Activated B cell treated with CpG ODN at 0.5 μM for 24 hours (primary cell): ENCODE results near the gene BORA. TPM values are rescaled to one million over a fixed set of nuclear protein-coding genes. Genes with fewer than 3 reads are reported as not detected.

Source experiments
- ATAC-seq: fragments of 200-7000 bp; cut with Tn5 transposase; one replicate; pipeline ENCODE4 v1.10.0; 2021; ENCODE audit warnings: low read depth, mild to moderate bottlenecking, moderate library complexity
- CTCF ChIA-PET: fragments of 350-600 bp; sonication (Branson Sonifier 250); formaldehyde crosslinking; loops from one replicate; lab custom pipeline; 2021; ENCODE audit warnings: antibody characterized with exemption; lab: Charles Lee
- POLR2A ChIA-PET: fragments of 350-600 bp; sonication (Branson Sonifier 250); formaldehyde crosslinking; loops from one replicate; lab custom pipeline; 2021; ENCODE audit warnings: antibody characterized with exemption; lab: Charles Lee
- DNase-seq: peaks from one replicate; pipeline ENCODE4 v3.0.0; 2022
- H3K27ac Mint-ChIP-seq: one replicate; pipeline ENCODE4 v1.8.0; 2020; ENCODE audit warnings: mixed read lengths
- H3K27me3 Mint-ChIP-seq: one replicate; pipeline ENCODE4 v1.8.0; 2021; ENCODE audit warnings: mixed read lengths
- H3K36me3 Mint-ChIP-seq: one replicate; pipeline ENCODE4 v1.8.0; 2021; ENCODE audit warnings: low read depth, mixed read lengths
- H3K4me1 Mint-ChIP-seq: one replicate; pipeline ENCODE4 v1.8.0; 2021; ENCODE audit warnings: mixed read lengths
- H3K4me3 Mint-ChIP-seq: one replicate; pipeline ENCODE4 v1.8.0; 2020; ENCODE audit warnings: mild to moderate bottlenecking, mixed read lengths
- H3K9me3 Mint-ChIP-seq: one replicate; pipeline ENCODE4 v1.8.0; 2020; ENCODE audit warnings: mixed read lengths
- CTCF ChIP-seq: fragments of 200-600 bp; IDR thresholded peaks from one replicate; pipeline ENCODE4 v1.8.0; 2022; ENCODE audit warnings: antibody characterized with exemption, mild to moderate bottlenecking
- intact Hi-C: fragments of 100-400 bp; cut with micrococcal nuclease; formaldehyde crosslinking; loops from one replicate; pipeline ENCODE4 v1.15.1; 2024
- total RNA-seq: library from RNA; stranded (reverse); gene quantifications from 2 replicates; pipeline ENCODE4 v1.2.3, GENCODE V29; 2022

BORA gene
- total RNA-seq, 1 donor from 2014 or later = 10.3 TPM

GRCh38 chr13:72757792-72758535 lies 30.2 kb downstream of the BORA start:
- POLR2A ChIA-PET = interaction anchor here (0.6 kb wide), 1 partner anchor 22 kb away, joined by 5 read pairs; no protein-coding TSS in a partner anchor
- no peak for TF ChIP-seq CTCF
- no peak overlapping the region for H3K27ac Mint-ChIP-seq
- no peaks in the 10 kb centered on the region for H3K9me3 Mint-ChIP-seq
- DNase-seq (no peak), ATAC-seq (no peak)
- intact Hi-C loops = no loop called here
- CTCF ChIA-PET = no interaction called here
- no peaks in the 10 kb centered on the region for H3K27me3 Mint-ChIP-seq
- peaks cover 81% of the 10 kb centered on the region for H3K36me3 Mint-ChIP-seq
- H3K4me1 Mint-ChIP-seq = peaks cover 5% of the 10 kb centered on the region
- no peak overlapping the region for H3K4me3 Mint-ChIP-seq

GRCh38 chr13:72760189-72760588 lies 32.5 kb downstream of the BORA start:
- intact Hi-C loops = loop anchor here (2.0 kb wide), 1 partner anchor 15 kb away; no protein-coding TSS in a partner anchor
- ATAC-seq (no peak), DNase-seq (no peak)
- Mint-ChIP-seq H3K27ac (no peak overlapping the region), H3K4me1 (peaks cover 5% of the 10 kb centered on the region), H3K9me3 (no peaks in the 10 kb centered on the region), H3K36me3 (peaks cover 83% of the 10 kb centered on the region), H3K27me3 (no peaks in the 10 kb centered on the region), H3K4me3 (no peak overlapping the region)
- CTCF ChIA-PET = no interaction called here
- POLR2A ChIA-PET = no interaction called here
- TF ChIP-seq CTCF = no peak

DNA sequence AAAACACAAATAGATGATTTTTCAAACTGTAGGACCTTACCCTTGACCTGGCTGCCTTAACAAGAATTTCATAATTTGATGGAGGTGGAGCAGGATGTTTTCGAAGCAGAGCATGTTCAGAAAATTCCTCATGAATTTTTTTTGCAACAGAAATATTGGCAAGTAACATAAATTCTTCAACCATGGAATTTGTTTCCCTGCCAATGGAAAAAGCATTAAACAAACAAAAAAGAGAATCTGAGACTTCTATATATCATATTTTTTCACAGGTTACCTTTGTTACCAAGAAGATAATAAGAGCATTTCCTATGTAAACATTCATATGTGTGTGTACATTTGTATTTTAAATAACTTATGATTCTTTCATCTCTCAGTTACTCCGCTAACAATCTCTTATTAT lies 35.7 kb downstream of the BORA start:
- intact Hi-C loops = no loop called here
- Mint-ChIP-seq H3K4me1 (peaks cover 5% of the 10 kb centered on the region), H3K4me3 (no peak overlapping the region), H3K27me3 (no peaks in the 10 kb centered on the region), H3K9me3 (no peaks in the 10 kb centered on the region), H3K27ac (no peak overlapping the region), H3K36me3 (peaks cover 88% of the 10 kb centered on the region)
- DNase-seq = no peak
- ATAC-seq = no peak
- ChIA-PET POLR2A (no interaction called here), CTCF (no interaction called here)
- no peak for TF ChIP-seq CTCF

DNA sequence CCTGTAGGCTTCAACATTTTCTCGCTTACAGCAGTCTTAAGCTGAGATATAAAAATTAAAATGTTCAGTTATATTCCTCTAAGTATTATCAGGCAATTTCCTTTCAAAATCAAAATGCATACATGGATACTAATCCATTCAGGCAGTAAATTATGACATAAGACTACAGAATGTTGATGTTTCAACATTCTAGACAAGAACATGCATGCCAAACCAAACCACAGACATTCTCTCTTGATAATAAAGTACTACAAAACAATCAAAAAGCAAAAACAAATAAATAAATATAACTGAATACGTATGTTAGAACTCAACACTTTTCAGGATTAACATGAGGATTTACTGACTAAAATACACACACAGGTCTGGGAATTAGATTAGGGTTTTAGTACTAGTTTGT lies 46.3 kb downstream of the BORA start:
- Mint-ChIP-seq H3K9me3 (no peaks in the 10 kb centered on the region), H3K4me3 (no peak overlapping the region), H3K27me3 (no peaks in the 10 kb centered on the region), H3K27ac (no peak overlapping the region), H3K4me1 (peaks cover 7% of the 10 kb centered on the region), H3K36me3 (peaks cover 80% of the 10 kb centered on the region)
- ATAC-seq (no peak), DNase-seq (no peak)
- intact Hi-C loops = loop anchor here (2.0 kb wide), 1 partner anchor 13 kb away; no protein-coding TSS in a partner anchor
- ChIA-PET CTCF (no interaction called here), POLR2A (no interaction called here)
- TF ChIP-seq CTCF = no peak
